HL-60 (cell line): Measurements from ENCODE around the gene F7.

Source experiments
- DNase-seq, 2 experiments: peaks; one replicate each; pipeline ENCODE4 v3.0.0-alpha.2; 2010 to 2020; ENCODE audit warnings: low read depth in 1 of 2, low spot score in 1 of 2
- H3K27ac ChIP-seq: fragments of 250-450 bp; sonication (Bioruptor Pico); replicated peaks from 2 replicates; pipeline ENCODE4 v1.5.1; 2020; ENCODE audit warnings: mild to moderate bottlenecking, moderate library complexity
- H3K27me3 ChIP-seq: fragments of 250-450 bp; sonication (Bioruptor Pico); 2 replicates; pipeline ENCODE4 v1.5.1; 2021; ENCODE audit warnings: mild to moderate bottlenecking, moderate library complexity; ENCODE audit not compliant: insufficient read depth, poor library complexity, severe bottlenecking
- H3K4me3 ChIP-seq: replicated peaks from 2 replicates; pipeline ENCODE4 v1.5.1; 2011; ENCODE audit warnings: mild to moderate bottlenecking, control low read depth, low read length; ENCODE audit not compliant: insufficient read depth
- CTCF ChIP-seq: IDR thresholded peaks from one replicate; pipeline ENCODE4 v1.5.1; 2011; ENCODE audit warnings: low read length, control low read depth, inconsistent platforms; ENCODE audit not compliant: insufficient read depth
- GABPA ChIP-seq: IDR thresholded peaks from 2 replicates; pipeline ENCODE4 v1.6.1; 2012; ENCODE audit warnings: low read depth
- POLR2AphosphoS5 ChIP-seq: IDR thresholded peaks from 2 replicates; pipeline ENCODE4 v1.6.1; 2012; ENCODE audit warnings: low read depth
- REST ChIP-seq: IDR thresholded peaks from 2 replicates; pipeline ENCODE4 v1.6.1; 2012; ENCODE audit warnings: low read depth; ENCODE audit not compliant: insufficient replicate concordance
- SPI1 ChIP-seq: IDR thresholded peaks from 2 replicates; pipeline ENCODE4 v1.6.1; 2012; ENCODE audit warnings: low read depth, mild to moderate bottlenecking, borderline replicate concordance

Gene F7

DNA sequence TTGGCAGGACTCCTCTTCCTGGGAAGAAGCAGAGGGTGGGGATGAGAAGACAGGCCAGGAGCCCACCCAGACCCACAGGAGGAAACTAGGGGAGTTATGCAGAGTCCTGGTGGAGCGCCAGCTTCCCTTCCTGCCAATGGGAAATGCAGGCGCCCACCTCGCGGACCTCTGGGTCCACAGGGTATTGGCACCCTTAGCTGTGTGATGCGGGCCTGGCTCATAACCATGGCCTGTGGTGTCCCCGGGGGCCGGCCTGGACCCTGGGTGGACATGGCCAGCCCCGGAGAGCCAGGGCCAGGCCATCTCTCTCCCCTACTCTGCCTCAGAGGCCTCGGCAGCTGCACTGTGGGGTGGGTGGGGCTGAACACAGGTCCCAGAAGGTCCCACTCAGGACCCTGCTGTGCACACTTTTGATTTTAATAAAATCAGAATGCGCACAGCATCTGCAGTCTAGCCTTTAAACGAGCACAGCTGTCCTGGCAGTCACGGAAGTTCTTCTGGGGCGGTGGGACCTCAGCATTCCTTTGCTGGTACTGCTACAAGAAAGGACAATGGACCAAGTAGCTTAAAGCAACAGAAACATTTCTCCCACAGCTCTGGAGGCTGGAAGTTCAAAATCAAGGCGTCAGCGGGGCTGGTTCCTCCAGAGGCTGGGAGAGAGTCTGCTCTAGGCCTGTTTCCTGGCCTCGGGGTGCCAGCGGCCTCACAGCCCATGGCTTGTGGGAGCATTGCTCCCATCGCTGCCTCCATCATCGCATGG is 18.8 kb downstream of the F7 start:
- no peak overlapping the region for H3K27ac ChIP-seq
- no peak for DNase-seq
- H3K4me3 ChIP-seq: no peak overlapping the region
- TF ChIP-seq GABPA: no peak
- TF ChIP-seq POLR2AphosphoS5: no peak
- no peak for TF ChIP-seq SPI1
- TF ChIP-seq CTCF: no peak
- no peak for TF ChIP-seq REST
- peaks cover 6% of the 10 kb centered on the region for H3K27me3 ChIP-seq

GRCh38 chr13:113125506-113126264 is 20.1 kb downstream of the F7 start:
- TF ChIP-seq POLR2AphosphoS5 (no peak), SPI1 (no peak), GABPA (no peak), CTCF (no peak), REST (no peak)
- no peak overlapping the region for H3K4me3 ChIP-seq
- no peak for DNase-seq
- H3K27ac ChIP-seq: no peak overlapping the region
- peaks cover 6% of the 10 kb centered on the region for H3K27me3 ChIP-seq

- Histone ChIP-seq H3K27ac (no peak overlapping the region), H3K27me3 (peaks cover 7% of the 10 kb centered on the region), H3K4me3 (no peak overlapping the region)
- no peak for DNase-seq
- no peak for TF ChIP-seq GABPA
- TF ChIP-seq SPI1: no peak
- no peak for TF ChIP-seq POLR2AphosphoS5
- TF ChIP-seq CTCF: no peak
- TF ChIP-seq REST: no peak
Observed at GRCh38 chr13:113126265-113127150, 20.9 kb downstream of the F7 start.
